22Rv1 (cell line): ENCODE measurements around the gene OCRL.

Experiments
- H3K27ac ChIP-seq: fragments of 450-650 bp; 2 replicates; pipeline ENCODE4 v1.5.1; 2017
- CTCF ChIP-seq: fragments of 450-650 bp; IDR thresholded peaks from 2 replicates; pipeline ENCODE4 v1.5.1; 2017; ENCODE audit warnings: mild to moderate bottlenecking
- ZFX ChIP-seq: fragments of 450-650 bp; IDR thresholded peaks from 2 replicates; pipeline ENCODE4 v1.6.1; 2017; ENCODE audit warnings: antibody characterized with exemption, borderline replicate concordance

The OCRL gene

GRCh38 chrX:129510331-129510730 is 29.7 kb upstream of the OCRL start:
- TF ChIP-seq ZFX (no peak), CTCF (no peak)
- H3K27ac ChIP-seq = no peak overlapping the region

GRCh38 chrX:129511689-129512088 is 28.4 kb upstream of the OCRL start:
- H3K27ac ChIP-seq = no peak overlapping the region
- TF ChIP-seq ZFX (no peak), CTCF (no peak)

- TF ChIP-seq ZFX = no peak
- H3K27ac ChIP-seq = no peak overlapping the region
These were observed 27.6 kb upstream of the OCRL start for GRCh38 chrX:129512409-129512808.

- H3K27ac ChIP-seq = no peak overlapping the region
- TF ChIP-seq CTCF = no peak
- no peak for TF ChIP-seq ZFX
These were observed 23.7 kb upstream of the OCRL start for GRCh38 chrX:129516402-129516801.

- no peak overlapping the region for H3K27ac ChIP-seq
- TF ChIP-seq CTCF (no peak), ZFX (no peak)
These were observed 19.9 kb upstream of the OCRL start for GRCh38 chrX:129520151-129520550.

GRCh38 chrX:129522184-129523078 is 17.6 kb upstream of the OCRL start:
- TF ChIP-seq ZFX (no peak), CTCF (no peak)
- peak overlapping the region; percentile 83 for H3K27ac ChIP-seq

GRCh38 chrX:129523079-129523911 is 16.8 kb upstream of the OCRL start, which contains the start of gene SMARCA1:
TSS of gene SMARCA1 (minus strand) at chrX:129523490. CDS start at chrX:129523370, 120 bp downstream.
- H3K27ac ChIP-seq = peak within 1 kb of the TSS; percentile 83
- no peak for TF ChIP-seq CTCF
- no peak for TF ChIP-seq ZFX
